GM13977 (cell line): ENCODE measurements around the gene CACNA2D1.

Experiments
- DNase-seq: peaks from one replicate; pipeline ENCODE4 v3.0.0; 2012; ENCODE audit warnings: low spot score
- CTCF ChIP-seq: IDR thresholded peaks from 2 replicates; pipeline ENCODE4 v1.5.1; 2012; ENCODE audit warnings: mild to moderate bottlenecking, control low read depth; ENCODE audit not compliant: insufficient read depth; ENCODE audit errors: extremely low read depth, missing control alignments
- in situ Hi-C: fragments of 300-500 bp; cut with MboI; formaldehyde crosslinking; loops from one replicate; pipeline ENCODE4 v1.12.0; 2022; ENCODE audit warnings: low sequenced_read_pairs, low pct_unique_long_range_greater_than_20kb, mixed read lengths, inconsistent platforms; ENCODE audit not compliant: unreplicated experiment

Gene CACNA2D1

DNA sequence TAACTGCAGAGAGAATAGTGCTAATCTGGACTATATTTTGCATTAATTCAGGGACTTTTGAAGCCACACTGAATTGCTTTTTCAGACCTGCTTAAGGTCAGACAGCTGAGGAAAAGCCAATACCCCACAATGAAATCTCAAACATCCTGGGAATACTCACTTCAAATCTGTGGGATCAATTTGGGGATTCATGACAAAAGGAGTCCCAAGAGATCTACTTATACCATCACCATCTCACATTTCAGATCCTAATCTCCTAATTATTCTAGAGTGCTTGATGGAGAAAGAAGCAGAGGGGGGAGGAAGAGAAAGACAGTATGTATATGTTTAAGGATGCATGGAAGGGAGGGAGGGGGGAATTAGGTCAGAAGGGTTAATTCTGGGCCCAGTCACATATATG lies 202.2 kb downstream of the CACNA2D1 start:
- in situ Hi-C loops: loop anchor here (25.0 kb wide), 1 partner anchor 346 kb away; no protein-coding TSS in a partner anchor
- no peak for DNase-seq

GRCh38 chr7:82235713-82236112 lies 207.9 kb downstream of the CACNA2D1 start:
- no peak for TF ChIP-seq CTCF
- in situ Hi-C loops: loop anchor here (25.0 kb wide), 1 partner anchor 352 kb away; no protein-coding TSS in a partner anchor
- DNase-seq: no peak

More for the DNA sequence above, 202.2 kb downstream of the CACNA2D1 start:
- TF ChIP-seq CTCF: no peak

DNA sequence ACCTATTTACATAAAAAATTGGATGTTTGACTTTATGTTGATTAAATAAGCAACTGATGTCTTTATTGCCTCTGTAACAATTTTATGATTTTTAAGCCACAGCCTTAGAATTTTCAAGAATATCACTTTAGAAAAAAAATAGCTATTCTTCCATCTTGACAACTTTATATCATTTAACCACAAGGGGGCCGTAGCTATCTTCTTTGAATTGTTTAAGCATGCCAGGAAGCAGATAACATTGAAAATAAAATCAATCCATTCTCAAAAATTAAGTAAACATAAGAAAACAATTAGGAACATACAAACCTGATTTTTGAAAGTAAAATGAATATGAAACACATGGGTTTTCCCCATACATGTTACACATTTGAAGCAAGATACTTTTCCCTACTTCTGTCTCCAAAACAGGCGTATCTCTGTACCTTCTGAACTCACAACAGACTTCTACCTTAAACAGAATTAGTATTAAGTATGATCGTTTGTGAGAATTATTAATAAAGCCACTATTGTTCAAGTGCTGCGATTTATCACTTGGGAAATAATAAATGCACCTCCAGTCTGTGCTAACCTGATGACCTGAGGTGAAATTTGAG lies 209.0 kb downstream of the CACNA2D1 start:
- in situ Hi-C loops: loop anchor here (25.0 kb wide), 1 partner anchor 353 kb away; no protein-coding TSS in a partner anchor
- peak; percentile 12 for DNase-seq
- peak; percentile 63 for TF ChIP-seq CTCF

DNA sequence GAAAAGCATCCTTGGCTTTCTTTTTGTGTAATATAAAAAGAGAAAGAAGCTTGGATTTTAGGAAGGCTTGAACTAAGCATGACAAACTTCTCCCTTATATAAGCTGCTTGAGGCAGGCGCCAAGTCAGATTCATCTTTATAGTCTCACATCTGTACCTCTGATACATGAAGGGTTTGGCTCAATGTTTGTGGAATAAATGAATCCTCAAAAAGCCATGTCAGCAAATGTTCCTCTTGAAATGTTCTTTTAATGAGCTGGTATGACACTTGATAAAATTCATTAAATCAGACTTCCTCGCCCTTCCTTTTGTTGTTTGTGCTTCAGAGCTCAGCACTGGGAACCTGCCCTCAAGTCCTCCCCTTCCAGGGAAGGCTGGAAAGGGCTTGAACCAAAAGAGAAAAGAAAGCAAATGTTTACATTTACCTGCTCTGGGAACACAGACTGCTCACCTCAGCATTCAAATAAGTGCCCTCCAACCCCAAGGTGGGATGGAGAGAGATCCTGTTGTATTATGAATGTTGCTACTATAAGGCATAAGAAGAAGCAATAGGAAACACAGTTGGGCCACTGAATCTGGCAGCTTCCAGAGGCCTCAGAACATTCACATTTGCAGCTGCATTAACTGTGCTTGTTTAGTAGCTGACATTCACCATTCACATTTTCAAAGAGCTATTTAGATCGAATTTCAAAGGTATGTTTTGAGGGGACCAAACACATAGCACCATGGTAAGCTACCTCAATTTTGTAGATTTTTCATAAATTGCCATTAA lies 212.6 kb downstream of the CACNA2D1 start:
- in situ Hi-C loops: loop anchor here (25.0 kb wide), 1 partner anchor 356 kb away; no protein-coding TSS in a partner anchor
- no peak for DNase-seq
- TF ChIP-seq CTCF: no peak

GRCh38 chr7:82229164-82229563 lies 214.4 kb downstream of the CACNA2D1 start:
- no peak for DNase-seq
- TF ChIP-seq CTCF: no peak
- in situ Hi-C loops: loop anchor here (25.0 kb wide), 1 partner anchor 358 kb away; no protein-coding TSS in a partner anchor

DNA sequence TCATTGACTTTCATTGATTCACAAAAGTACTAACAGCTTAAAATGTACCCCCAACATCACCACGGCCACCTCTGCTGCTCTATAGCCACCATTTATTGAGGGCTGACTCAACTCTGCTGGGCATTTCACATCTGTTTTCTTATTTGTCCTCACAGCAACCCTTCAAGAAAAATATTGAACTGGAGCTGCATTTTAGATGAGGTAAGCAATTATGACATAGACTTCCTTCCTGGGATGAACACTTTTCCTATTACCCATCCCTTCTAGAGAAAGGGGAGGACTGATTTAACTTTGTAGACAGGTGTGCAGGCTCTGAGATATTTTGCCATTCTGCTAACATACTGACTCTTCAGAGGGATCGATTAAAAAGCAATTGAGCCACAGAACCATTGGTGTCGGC lies 217.4 kb downstream of the CACNA2D1 start:
- in situ Hi-C loops: loop anchor here (25.0 kb wide), 1 partner anchor 361 kb away; no protein-coding TSS in a partner anchor
- DNase-seq: no peak
- TF ChIP-seq CTCF: no peak
